PFSK-1 (cell line): Measurements from ENCODE around the gene GAB1.

ENCODE experiments used
- FOXP2 ChIP-seq: optimal IDR thresholded peaks from 2 replicates; pipeline ENCODE3; 2011; ENCODE audit warnings: borderline replicate concordance, control low read depth, inconsistent platforms; ENCODE audit not compliant: insufficient read depth; ENCODE audit errors: extremely low read length, extremely low read depth
- POLR2AphosphoS5 ChIP-seq: IDR thresholded peaks from 2 replicates; pipeline ENCODE4 v1.6.1; 2012; ENCODE audit warnings: low read depth, mild to moderate bottlenecking, control low read depth, low read length, moderate library complexity
- SIN3A ChIP-seq: IDR thresholded peaks from 2 replicates; pipeline ENCODE4 v1.6.1; 2012; ENCODE audit warnings: mild to moderate bottlenecking, low read length, moderate library complexity, borderline replicate concordance; ENCODE audit not compliant: insufficient read depth
- TAF1 ChIP-seq: IDR thresholded peaks from 2 replicates; pipeline ENCODE4 v1.6.1; 2012; ENCODE audit warnings: low read length, control low read depth, borderline replicate concordance; ENCODE audit not compliant: insufficient read depth
- TF ChIP-seq, protein P1 (sequence below), 2 experiments: IDR thresholded peaks; 2 replicates each; pipeline versions ENCODE4 v1.6.1 to v1.8.0; 2011 to 2012; ENCODE audit warnings: low read depth in 2 of 2, low read length in 2 of 2, control low read depth in 1 of 2, inconsistent platforms in 1 of 2, mild to moderate bottlenecking in 1 of 2, moderate library complexity in 1 of 2; ENCODE audit not compliant: insufficient read depth in 1 of 2

GAB1 gene

DNA sequence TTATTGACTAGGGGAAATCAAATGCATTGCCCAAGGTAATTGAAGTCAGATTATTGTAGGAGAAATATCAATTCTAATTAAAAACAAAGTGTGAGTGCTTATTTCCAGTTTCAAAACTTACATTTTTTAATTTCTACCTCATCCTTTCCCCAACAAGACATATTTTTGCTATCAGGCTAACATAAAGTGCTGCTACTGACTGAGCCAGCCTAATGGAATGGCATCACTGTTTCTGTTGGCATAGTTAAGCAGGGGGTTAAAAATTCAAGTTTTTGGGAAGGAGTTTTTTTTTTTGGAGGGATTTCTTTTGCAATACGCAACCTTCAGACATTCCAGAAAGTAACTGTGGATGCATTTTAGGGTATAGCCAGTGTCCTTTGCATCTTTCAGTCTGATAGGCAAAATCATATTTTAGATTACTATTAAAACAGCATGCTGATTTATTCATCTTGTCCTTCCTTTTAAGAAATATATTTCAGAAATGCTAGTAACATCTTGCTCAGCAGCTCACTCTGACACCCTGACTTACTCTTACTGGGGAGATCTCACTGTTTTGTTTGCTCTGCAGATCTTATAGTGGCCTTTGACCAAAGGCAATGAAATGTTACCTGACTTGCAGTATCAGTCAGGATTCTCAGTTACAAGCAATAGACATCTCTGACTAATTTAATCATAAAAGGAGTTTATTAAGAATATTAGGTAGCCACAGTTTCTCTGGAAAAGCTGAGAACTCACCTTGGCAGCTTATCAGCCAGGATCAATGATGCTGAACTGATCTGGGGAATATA lies 24.4 kb downstream of the GAB1 start:
- TF ChIP-seq TAF1 (no peak), SIN3A (no peak), POLR2AphosphoS5 (no peak), FOXP2 (no peak)
- TF ChIP-seq, protein P1, sequence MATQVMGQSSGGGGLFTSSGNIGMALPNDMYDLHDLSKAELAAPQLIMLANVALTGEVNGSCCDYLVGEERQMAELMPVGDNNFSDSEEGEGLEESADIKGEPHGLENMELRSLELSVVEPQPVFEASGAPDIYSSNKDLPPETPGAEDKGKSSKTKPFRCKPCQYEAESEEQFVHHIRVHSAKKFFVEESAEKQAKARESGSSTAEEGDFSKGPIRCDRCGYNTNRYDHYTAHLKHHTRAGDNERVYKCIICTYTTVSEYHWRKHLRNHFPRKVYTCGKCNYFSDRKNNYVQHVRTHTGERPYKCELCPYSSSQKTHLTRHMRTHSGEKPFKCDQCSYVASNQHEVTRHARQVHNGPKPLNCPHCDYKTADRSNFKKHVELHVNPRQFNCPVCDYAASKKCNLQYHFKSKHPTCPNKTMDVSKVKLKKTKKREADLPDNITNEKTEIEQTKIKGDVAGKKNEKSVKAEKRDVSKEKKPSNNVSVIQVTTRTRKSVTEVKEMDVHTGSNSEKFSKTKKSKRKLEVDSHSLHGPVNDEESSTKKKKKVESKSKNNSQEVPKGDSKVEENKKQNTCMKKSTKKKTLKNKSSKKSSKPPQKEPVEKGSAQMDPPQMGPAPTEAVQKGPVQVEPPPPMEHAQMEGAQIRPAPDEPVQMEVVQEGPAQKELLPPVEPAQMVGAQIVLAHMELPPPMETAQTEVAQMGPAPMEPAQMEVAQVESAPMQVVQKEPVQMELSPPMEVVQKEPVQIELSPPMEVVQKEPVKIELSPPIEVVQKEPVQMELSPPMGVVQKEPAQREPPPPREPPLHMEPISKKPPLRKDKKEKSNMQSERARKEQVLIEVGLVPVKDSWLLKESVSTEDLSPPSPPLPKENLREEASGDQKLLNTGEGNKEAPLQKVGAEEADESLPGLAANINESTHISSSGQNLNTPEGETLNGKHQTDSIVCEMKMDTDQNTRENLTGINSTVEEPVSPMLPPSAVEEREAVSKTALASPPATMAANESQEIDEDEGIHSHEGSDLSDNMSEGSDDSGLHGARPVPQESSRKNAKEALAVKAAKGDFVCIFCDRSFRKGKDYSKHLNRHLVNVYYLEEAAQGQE (IDR thresholded peaks at IDR 0.05; ENCODE audit: insufficient read depth in 1 of 2, low read depth in 2 of 2, low read length in 2 of 2): no peak

DNA sequence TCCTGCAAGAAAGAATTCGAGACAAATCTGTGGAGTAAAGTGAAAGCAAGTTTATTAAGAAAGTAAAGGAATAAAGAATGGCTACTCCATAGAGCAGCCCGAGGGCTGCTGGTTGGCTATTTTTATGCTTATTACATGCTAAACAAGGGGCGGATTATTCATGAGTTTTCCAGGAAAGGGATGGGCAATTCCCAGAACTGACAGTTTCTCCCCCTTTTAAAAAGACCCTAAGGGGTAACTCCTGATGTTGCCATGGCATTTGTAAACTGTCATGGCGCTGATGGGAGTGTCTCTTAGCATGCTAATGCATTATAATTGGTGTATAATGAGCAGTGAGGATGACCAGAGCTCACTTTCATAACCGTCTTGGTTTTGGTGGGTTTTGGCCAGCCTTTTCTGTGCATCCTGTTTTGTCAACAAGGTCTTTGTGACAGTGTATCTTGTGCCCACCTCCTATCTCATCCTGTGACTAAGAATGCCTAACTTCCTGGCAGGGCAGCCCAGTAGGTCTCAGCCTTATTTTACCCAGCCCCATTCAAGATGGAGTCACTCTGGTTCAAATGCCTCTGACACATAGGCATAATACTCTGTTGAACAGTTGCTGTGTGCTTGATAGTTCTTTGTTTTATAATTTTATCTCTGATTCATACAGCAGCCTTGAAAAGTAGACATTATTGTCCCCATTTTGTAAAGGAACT lies 25.8 kb downstream of the GAB1 start:
- TF ChIP-seq POLR2AphosphoS5 (no peak), FOXP2 (no peak), TAF1 (no peak), SIN3A (no peak)
- TF ChIP-seq, protein P1 (IDR thresholded peaks at IDR 0.05; ENCODE audit: insufficient read depth in 1 of 2, low read depth in 2 of 2, low read length in 2 of 2): no peak

DNA sequence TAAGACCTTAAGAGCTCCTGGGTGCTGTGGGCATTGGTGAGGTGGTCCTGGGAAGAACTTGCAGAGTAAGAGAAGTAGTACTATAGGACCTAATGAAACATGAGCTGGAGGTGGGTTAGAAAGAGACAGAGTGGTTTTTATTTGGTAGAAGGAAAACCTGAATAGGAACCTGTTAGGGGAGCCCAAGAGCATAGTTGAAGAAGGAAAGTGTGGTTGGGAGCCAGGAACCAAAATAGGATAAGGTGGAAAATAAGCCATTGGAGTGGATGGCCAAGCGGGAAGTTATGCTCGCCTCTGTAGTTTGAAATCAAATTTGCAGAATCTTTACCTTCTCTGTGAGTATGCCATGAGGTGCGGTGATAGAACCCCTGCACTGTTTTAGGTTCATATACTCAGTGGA lies 26.7 kb downstream of the GAB1 start:
- TF ChIP-seq, protein P1 (IDR thresholded peaks at IDR 0.05; ENCODE audit: insufficient read depth in 1 of 2, low read depth in 2 of 2, low read length in 2 of 2): no peak
- TF ChIP-seq SIN3A (no peak), POLR2AphosphoS5 (no peak), FOXP2 (no peak), TAF1 (no peak)

- TF ChIP-seq FOXP2: no peak
- TF ChIP-seq SIN3A: no peak
- TF ChIP-seq, protein P1 (IDR thresholded peaks at IDR 0.05; ENCODE audit: insufficient read depth in 1 of 2, low read depth in 2 of 2, low read length in 2 of 2): no peak
- TF ChIP-seq POLR2AphosphoS5: no peak
- no peak for TF ChIP-seq TAF1
Observed at GRCh38 chr4:143364063-143364462, 27.4 kb downstream of the GAB1 start.
